ENCODE data around the gene DHRSX. TPM values are rescaled to one million over a fixed set of nuclear protein-coding genes. Genes with fewer than 3 reads are reported as not detected.
"Not testable (repeated sequence)": the region's sequence is repeated elsewhere in the genome, so short reads cannot be mapped to it uniquely, and the experiment has no call there.

The DHRSX gene
- total and polyA plus RNA-seq, 2 experiments from 2014 or later: 15.2 to 30.2 TPM

DNA sequence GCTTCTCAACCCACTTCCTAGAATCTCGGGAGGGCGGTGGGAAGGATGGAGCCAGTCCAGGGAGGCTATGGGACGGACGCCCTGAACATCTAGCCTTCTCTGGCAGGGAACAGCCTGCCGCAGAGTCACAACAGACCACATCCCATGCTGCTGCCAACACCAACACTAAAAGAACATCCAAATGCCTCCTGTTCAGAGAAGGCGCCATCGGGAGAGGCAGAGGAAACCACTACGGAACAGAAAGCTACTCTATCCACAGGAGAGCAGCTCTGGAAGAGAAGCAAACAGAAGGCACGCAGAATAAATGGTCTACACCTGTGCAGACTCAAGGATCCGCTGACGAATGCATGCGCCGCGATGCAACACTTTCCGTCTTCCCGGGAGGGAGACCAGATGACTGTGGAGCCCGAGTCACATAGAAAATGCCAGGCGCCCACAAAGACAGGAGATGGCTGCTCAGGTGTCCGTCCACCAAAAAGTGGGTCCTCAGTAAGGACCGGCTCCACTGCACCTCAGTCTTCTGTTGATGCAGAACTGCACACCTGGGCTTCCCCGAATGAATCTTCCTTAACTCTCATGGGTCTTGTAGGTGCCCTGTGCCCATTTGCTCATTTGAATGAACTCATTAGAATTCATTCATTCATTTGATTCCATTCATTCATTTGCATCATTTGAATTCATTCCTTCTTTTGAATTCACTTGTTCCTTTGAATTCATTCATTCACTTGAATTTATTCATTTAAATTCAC is 217.5 kb downstream of the DHRSX start:
- WGBS, 2 experiments (ENCODE audit: low coverage in 1 of 2, low lambda C conversion rate in 2 of 2, missing lambda C conversion rate in 2 of 2): 79 to 84% methylated on average over 17 to 21 of the region's 21 CpGs
- Histone ChIP-seq H3K9me3 (ENCODE audit: low read depth) (no peaks in the 10 kb centered on the region), H3F3A (ENCODE audit: insufficient read depth) (no peaks in the 10 kb centered on the region), H3K4me1 (ENCODE audit: insufficient read depth) (no peaks in the 10 kb centered on the region), H2AFZ (no peak overlapping the region), H3K27ac (no peak overlapping the region), H3K36me3 (ENCODE audit: low read depth) (no peaks in the 10 kb centered on the region), H3K79me2 (ENCODE audit: insufficient read depth) (no peaks in the 10 kb centered on the region), H3K27me3 (replicated peaks; ENCODE audit: insufficient read depth) (no peaks in the 10 kb centered on the region), H3K9ac (no peak overlapping the region), H3K4me3 (no peak overlapping the region), H4K20me1 (ENCODE audit: insufficient read depth) (no peaks in the 10 kb centered on the region), H3K9me2 (ENCODE audit: insufficient read depth) (peaks cover 6% of the 10 kb centered on the region; the same call in 1 of the 2 replicates), H3K4me2 (ENCODE audit: unreplicated experiment) (no peak overlapping the region)
- in situ Hi-C loops (cut with MboI): no loop called here
- no peak for DNase-seq
- TF ChIP-seq EZH2phosphoT487 (IDR thresholded peaks at IDR 0.05; ENCODE audit: insufficient read depth, low read depth) (no peak), EZH2 (IDR thresholded peaks at IDR 0.05; ENCODE audit: insufficient read depth, poor library complexity, severe bottlenecking) (no peak)

GRCh38 chrX:2282490-2283090 is 218.2 kb downstream of the DHRSX start:
- Histone ChIP-seq H3K9me2 (ENCODE audit: insufficient read depth) (peaks cover 6% of the 10 kb centered on the region; the same call in 1 of the 2 replicates), H3K9ac (no peak overlapping the region), H3K4me2 (ENCODE audit: unreplicated experiment) (no peak overlapping the region), H3K27me3 (replicated peaks; ENCODE audit: insufficient read depth) (no peaks in the 10 kb centered on the region), H3K4me1 (ENCODE audit: insufficient read depth) (no peaks in the 10 kb centered on the region), H3F3A (ENCODE audit: insufficient read depth) (no peaks in the 10 kb centered on the region), H3K27ac (no peak overlapping the region), H2AFZ (no peak overlapping the region), H3K4me3 (no peak overlapping the region), H3K9me3 (ENCODE audit: low read depth) (no peaks in the 10 kb centered on the region), H4K20me1 (ENCODE audit: insufficient read depth) (no peaks in the 10 kb centered on the region), H3K79me2 (ENCODE audit: insufficient read depth) (no peaks in the 10 kb centered on the region), H3K36me3 (ENCODE audit: low read depth) (no peaks in the 10 kb centered on the region)
- WGBS, 2 experiments (ENCODE audit: low coverage in 1 of 2, low lambda C conversion rate in 2 of 2, missing lambda C conversion rate in 2 of 2): 92 to 100% methylated on average over 1 to 5 of the region's 5 CpGs
- no peak for DNase-seq
- in situ Hi-C loops (cut with MboI): no loop called here
- TF ChIP-seq EZH2 (IDR thresholded peaks at IDR 0.05; ENCODE audit: insufficient read depth, poor library complexity, severe bottlenecking): no peak
- no peak for TF ChIP-seq EZH2phosphoT487 (IDR thresholded peaks at IDR 0.05; ENCODE audit: insufficient read depth, low read depth)

DNA sequence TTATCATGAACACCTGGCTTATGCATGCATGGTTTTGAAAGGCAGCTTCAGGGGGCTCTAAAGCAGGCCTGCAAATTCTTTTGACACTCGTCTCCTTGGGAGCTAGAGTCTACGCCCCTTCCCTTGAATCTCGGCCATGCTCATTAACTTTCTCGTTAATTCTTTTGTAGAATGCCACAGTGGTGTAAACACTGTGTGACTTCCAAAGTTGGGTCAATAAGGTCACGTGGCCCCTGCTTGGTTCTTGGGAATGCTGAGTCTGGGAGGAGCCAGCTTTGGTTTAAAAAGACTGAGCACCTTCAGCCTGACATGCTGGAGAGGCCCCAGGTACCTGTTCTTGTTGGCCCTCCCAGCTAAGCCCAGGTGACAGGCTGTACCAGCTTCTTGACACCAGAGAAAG is 228.4 kb downstream of the DHRSX start:
- TF ChIP-seq EZH2phosphoT487 (IDR thresholded peaks at IDR 0.05; ENCODE audit: insufficient read depth, low read depth): no peak
- TF ChIP-seq EZH2 (IDR thresholded peaks at IDR 0.05; ENCODE audit: insufficient read depth, poor library complexity, severe bottlenecking): no peak
- Histone ChIP-seq H3K9ac (no peak overlapping the region), H3K4me2 (ENCODE audit: unreplicated experiment) (no peak overlapping the region), H3K79me2 (ENCODE audit: insufficient read depth) (no peaks in the 10 kb centered on the region), H3K27me3 (replicated peaks; ENCODE audit: insufficient read depth) (no peaks in the 10 kb centered on the region), H3K4me1 (ENCODE audit: insufficient read depth) (no peaks in the 10 kb centered on the region), H3K9me2 (ENCODE audit: insufficient read depth) (no peaks in the 10 kb centered on the region), H3K27ac (no peak overlapping the region), H3K36me3 (ENCODE audit: low read depth) (no peaks in the 10 kb centered on the region), H3K4me3 (no peak overlapping the region), H3K9me3 (ENCODE audit: low read depth) (no peaks in the 10 kb centered on the region), H2AFZ (no peak overlapping the region), H3F3A (ENCODE audit: insufficient read depth) (no peaks in the 10 kb centered on the region), H4K20me1 (ENCODE audit: insufficient read depth) (no peaks in the 10 kb centered on the region)
- 57 to 69% methylated on average over 5 of the region's 5 CpGs for WGBS, 2 experiments (ENCODE audit: low coverage in 1 of 2, low lambda C conversion rate in 2 of 2, missing lambda C conversion rate in 2 of 2)
- in situ Hi-C loops (cut with MboI): no loop called here
- DNase-seq: no peak

DNA sequence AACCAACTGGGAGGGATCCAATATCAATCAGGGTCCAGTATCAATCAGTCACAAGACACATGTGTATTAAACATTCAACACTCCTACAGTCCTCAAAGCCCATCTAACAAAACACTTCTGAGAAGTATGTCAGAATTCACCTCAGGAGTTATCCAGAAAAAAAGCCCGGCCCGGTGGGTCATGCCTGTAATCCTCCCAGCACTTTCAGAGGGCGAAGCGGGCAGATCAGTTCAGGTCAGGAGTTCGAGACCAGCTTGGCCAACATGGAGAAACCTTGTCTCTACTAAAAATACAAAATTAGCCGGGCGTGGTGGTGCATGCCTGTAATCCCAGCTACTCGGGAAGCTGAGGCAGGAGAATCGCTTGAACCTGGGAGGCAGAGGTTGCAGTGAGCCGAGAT is 229.2 kb downstream of the DHRSX start:
- H3K36me3 ChIP-seq (ENCODE audit: low read depth); H3K27ac ChIP-seq; H3K9ac ChIP-seq; H3K79me2 ChIP-seq (ENCODE audit: insufficient read depth); DNase-seq; in situ Hi-C loops (cut with MboI); H3K4me3 ChIP-seq; H3K4me1 ChIP-seq (ENCODE audit: insufficient read depth); H3K27me3 ChIP-seq (replicated peaks; ENCODE audit: insufficient read depth); H3F3A ChIP-seq (ENCODE audit: insufficient read depth); H3K4me2 ChIP-seq (ENCODE audit: unreplicated experiment); H2AFZ ChIP-seq; H4K20me1 ChIP-seq (ENCODE audit: insufficient read depth); H3K9me2 ChIP-seq (ENCODE audit: insufficient read depth); H3K9me3 ChIP-seq (ENCODE audit: low read depth): not testable (repeated sequence)
- WGBS, 2 experiments (ENCODE audit: low coverage in 1 of 2, low lambda C conversion rate in 2 of 2, missing lambda C conversion rate in 2 of 2): 84 to 86% methylated on average over 10 of the region's 10 CpGs

DNA sequence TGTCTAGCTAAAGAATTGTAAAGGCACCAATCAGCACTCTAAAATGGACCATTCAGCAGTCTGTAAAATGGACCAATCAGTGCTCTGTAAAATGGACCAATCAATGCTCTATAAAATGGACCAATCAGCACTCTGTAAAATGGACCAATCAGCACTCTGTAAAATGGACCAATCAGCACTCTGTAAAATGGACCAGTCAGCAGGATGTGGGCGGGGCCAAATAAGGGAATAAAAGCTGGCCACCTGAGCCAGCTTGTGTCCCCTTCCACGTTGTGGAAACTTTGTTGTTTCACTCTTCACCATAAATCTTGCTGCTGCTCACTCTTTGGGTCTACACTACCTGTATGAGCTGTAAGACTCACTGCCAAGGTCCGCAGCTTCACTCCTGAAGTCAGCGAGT is 230.0 kb downstream of the DHRSX start:
- H3K4me2 ChIP-seq (ENCODE audit: unreplicated experiment); H3K27me3 ChIP-seq (replicated peaks; ENCODE audit: insufficient read depth); H3K27ac ChIP-seq; H3K9ac ChIP-seq; H3K36me3 ChIP-seq (ENCODE audit: low read depth); H3K79me2 ChIP-seq (ENCODE audit: insufficient read depth); H3F3A ChIP-seq (ENCODE audit: insufficient read depth); H3K4me3 ChIP-seq; in situ Hi-C loops (cut with MboI); H3K9me3 ChIP-seq (ENCODE audit: low read depth); H4K20me1 ChIP-seq (ENCODE audit: insufficient read depth); H3K4me1 ChIP-seq (ENCODE audit: insufficient read depth); H2AFZ ChIP-seq; H3K9me2 ChIP-seq (ENCODE audit: insufficient read depth); DNase-seq: not testable (repeated sequence)
- 88 to 99% methylated on average over 4 of the region's 4 CpGs for WGBS, 2 experiments (ENCODE audit: low coverage in 1 of 2, low lambda C conversion rate in 2 of 2, missing lambda C conversion rate in 2 of 2)

All from GM23248 (cell line).